Endothelial cell of umbilical vein (primary cell): ENCODE measurements around the gene DAB2IP.

Experiments used
- CTCF ChIP-seq, 2 donors: IDR thresholded peaks; 1 replicate in 1 of 2; 2 replicates in 1 of 2; pipeline ENCODE4 v1.5.1; 2011; ENCODE audit warnings: low read length in 2 of 2, mild to moderate bottlenecking in 2 of 2, moderate library complexity in 2 of 2, control low read depth in 1 of 2, inconsistent platforms in 1 of 2, low read depth in 1 of 2; ENCODE audit not compliant: insufficient read depth in 1 of 2; ENCODE audit errors: extremely low read depth in 1 of 2
- MYC ChIP-seq: IDR thresholded peaks from one replicate; pipeline ENCODE4 v1.6.1; 2011; ENCODE audit warnings: mild to moderate bottlenecking, low read depth, low read length
- POLR2A ChIP-seq: IDR thresholded peaks from 2 replicates; pipeline ENCODE4 v1.6.1; 2012; ENCODE audit warnings: low read depth, mild to moderate bottlenecking, control low read depth, low read length
- POLR2AphosphoS5 ChIP-seq: IDR thresholded peaks from 2 replicates; pipeline ENCODE4 v1.6.1; 2012; ENCODE audit warnings: low read depth, mild to moderate bottlenecking, control low read depth, low read length, moderate library complexity; ENCODE audit not compliant: insufficient read depth

GRCh38 chr9:121656941-121657470 lies 5.6 kb downstream of the DAB2IP start:
- TF ChIP-seq CTCF (IDR thresholded peaks at IDR 0.05; ENCODE audit: extremely low read depth in 1 of 2, insufficient read depth in 1 of 2, low read depth in 1 of 2, low read length in 2 of 2), result no peak
- TF ChIP-seq POLR2AphosphoS5, result no peak
- no peak for TF ChIP-seq MYC
- no peak for TF ChIP-seq POLR2A
